ENCODE data around the gene PTPRG.

Gene PTPRG

GRCh38 chr3:62068337-62068736 is 507.0 kb downstream of the PTPRG start:
- H3K4me3 ChIP-seq (replicated peaks; ENCODE audit: low read depth, low read length), result no peak overlapping the region
- no peak for DNase-seq (ENCODE audit: extremely low read depth, low read depth)
- TF ChIP-seq CTCF (IDR thresholded peaks at IDR 0.05; ENCODE audit: low read depth, low read length, missing control alignments), result no peak

GRCh38 chr3:62070891-62071290 is 509.5 kb downstream of the PTPRG start:
- no peak for TF ChIP-seq CTCF (IDR thresholded peaks at IDR 0.05; ENCODE audit: low read depth, low read length, missing control alignments)
- no peak for DNase-seq (ENCODE audit: extremely low read depth, low read depth)
- no peak overlapping the region for H3K4me3 ChIP-seq (replicated peaks; ENCODE audit: low read depth, low read length)

GRCh38 chr3:62073038-62073437 is 511.7 kb downstream of the PTPRG start:
- no peak for TF ChIP-seq CTCF (IDR thresholded peaks at IDR 0.05; ENCODE audit: low read depth, low read length, missing control alignments)
- no peak for DNase-seq (ENCODE audit: extremely low read depth, low read depth)
- no peak overlapping the region for H3K4me3 ChIP-seq (replicated peaks; ENCODE audit: low read depth, low read length)

- no peak for TF ChIP-seq CTCF (IDR thresholded peaks at IDR 0.05; ENCODE audit: low read depth, low read length, missing control alignments)
- no peak for DNase-seq (ENCODE audit: extremely low read depth, low read depth)
Observed at GRCh38 chr3:62084558-62084957, 523.2 kb downstream of the PTPRG start.

GRCh38 chr3:62088472-62089104 is 527.2 kb downstream of the PTPRG start:
- no peak overlapping the region for H3K4me3 ChIP-seq (replicated peaks; ENCODE audit: low read depth, low read length)
- no peak for DNase-seq (ENCODE audit: extremely low read depth, low read depth)
- TF ChIP-seq CTCF (IDR thresholded peaks at IDR 0.05; ENCODE audit: low read depth, low read length, missing control alignments), result no peak

More at GRCh38 chr3:62084558-62084957, 523.2 kb downstream of the PTPRG start:
- no peak overlapping the region for H3K4me3 ChIP-seq (replicated peaks; ENCODE audit: low read depth, low read length)

- H3K4me3 ChIP-seq (replicated peaks; ENCODE audit: low read depth, low read length), result no peak overlapping the region
- TF ChIP-seq CTCF (IDR thresholded peaks at IDR 0.05; ENCODE audit: low read depth, low read length, missing control alignments), result no peak
- DNase-seq (ENCODE audit: extremely low read depth, low read depth), result no peak
Observed at GRCh38 chr3:62090066-62090465, 528.7 kb downstream of the PTPRG start.

- no peak for TF ChIP-seq CTCF (IDR thresholded peaks at IDR 0.05; ENCODE audit: low read depth, low read length, missing control alignments)
- DNase-seq (ENCODE audit: extremely low read depth, low read depth), result no peak
- H3K4me3 ChIP-seq (replicated peaks; ENCODE audit: low read depth, low read length), result no peak overlapping the region
Observed at GRCh38 chr3:62090519-62090918, 529.1 kb downstream of the PTPRG start.
